ENCODE data around the gene FNTB.

The FNTB gene

DNA sequence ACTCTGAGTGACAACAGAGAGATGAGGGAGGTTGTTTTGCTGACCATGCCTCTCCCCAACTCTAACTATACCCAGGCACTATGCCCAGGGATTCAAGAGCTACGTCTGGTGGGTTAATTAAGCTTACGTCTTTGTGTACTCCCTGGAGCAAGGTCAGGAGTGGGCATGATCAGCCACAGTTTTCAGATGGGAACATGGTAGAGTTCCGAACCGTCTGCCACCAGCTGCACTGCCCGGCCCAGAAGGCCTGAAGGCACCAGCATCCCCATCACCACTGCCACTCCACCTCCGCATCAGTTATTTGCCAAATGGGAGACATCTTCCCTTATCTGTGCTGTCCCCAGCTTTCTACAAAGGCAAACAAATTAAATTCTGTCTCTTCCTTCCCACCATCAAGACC lies 33.0 kb upstream of the FNTB start:
- DNase-seq (ENCODE audit: low spot score), result no peak

- peak; percentile 42 for DNase-seq (ENCODE audit: low spot score)
Observed at GRCh38 chr14:64954491-64955240, 32.0 kb upstream of the FNTB start.

GRCh38 chr14:64955297-64955696 lies 31.4 kb upstream of the FNTB start:
- DNase-seq (ENCODE audit: low spot score), result peak; percentile 46

- DNase-seq (ENCODE audit: low spot score), result no peak
Observed at GRCh38 chr14:64956697-64957406, 29.8 kb upstream of the FNTB start.

DNA sequence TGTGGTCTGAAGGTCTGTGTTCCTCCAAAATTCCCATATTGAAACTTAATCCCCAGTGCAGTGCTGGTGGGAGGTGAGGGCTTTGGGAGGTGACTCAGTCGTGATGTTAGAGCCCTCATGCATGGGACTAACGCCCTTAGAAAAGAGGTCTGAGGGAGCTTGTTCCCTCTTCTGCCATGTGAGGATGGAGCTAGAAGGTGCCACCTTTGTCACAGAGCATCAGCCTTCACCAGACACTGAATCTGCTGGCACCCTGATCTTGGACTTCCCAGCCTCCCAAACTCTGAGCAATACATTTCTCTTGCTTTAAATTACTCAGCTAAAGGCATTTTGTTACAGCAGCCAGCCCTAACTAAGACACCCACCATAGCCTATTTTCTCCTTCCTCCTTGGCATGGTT lies 28.5 kb upstream of the FNTB start:
- no peak for DNase-seq (ENCODE audit: low spot score)

- no peak for DNase-seq (ENCODE audit: low spot score)
Observed at GRCh38 chr14:64958743-64959142, 28.0 kb upstream of the FNTB start.

DNA sequence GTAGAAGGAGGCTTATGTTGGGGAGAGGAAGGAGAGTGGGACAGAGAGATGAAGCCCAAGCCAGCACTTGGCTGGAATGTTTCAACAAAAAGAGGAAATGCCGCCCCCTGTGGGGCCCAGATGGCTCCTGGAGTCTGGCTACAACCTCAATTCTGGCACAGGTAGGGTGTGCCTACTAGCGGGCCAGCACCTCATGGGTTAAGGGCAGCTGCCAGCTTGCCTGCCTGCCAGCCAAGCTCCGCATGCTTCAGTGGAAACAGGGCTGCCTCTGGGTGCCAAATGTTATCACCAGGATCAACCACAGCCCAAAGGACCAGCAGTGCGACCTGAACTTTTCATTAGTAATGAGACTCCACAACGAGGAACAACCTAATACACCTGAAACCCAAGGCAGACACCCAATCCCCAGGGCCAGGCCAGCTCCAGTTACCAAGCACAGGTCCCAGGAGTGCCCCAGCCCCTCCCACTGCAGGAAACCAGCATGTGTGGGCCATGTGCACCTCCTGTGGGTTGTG lies 25.9 kb upstream of the FNTB start:
- no peak for DNase-seq (ENCODE audit: low spot score)

DNA sequence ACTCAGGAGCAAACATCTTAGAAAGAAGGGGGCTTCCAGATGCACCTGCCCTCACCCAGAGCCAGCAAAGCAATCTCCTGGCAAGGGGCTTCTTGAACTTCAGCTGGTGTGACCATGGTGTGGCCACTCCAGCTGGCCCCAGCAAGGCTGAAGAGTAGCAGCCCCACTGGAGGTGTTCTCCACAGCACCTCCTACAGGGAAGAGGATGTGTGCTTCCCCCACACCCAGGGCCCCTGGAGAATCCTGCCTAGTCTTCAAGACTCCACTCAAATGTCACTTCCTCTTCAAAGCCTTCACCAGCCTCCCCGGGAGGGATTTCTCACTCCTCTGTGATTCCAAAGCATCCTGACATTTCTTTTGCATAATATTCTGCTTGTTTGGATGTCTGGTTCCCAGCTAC lies 23.1 kb upstream of the FNTB start:
- DNase-seq (ENCODE audit: low spot score), result no peak

DNA sequence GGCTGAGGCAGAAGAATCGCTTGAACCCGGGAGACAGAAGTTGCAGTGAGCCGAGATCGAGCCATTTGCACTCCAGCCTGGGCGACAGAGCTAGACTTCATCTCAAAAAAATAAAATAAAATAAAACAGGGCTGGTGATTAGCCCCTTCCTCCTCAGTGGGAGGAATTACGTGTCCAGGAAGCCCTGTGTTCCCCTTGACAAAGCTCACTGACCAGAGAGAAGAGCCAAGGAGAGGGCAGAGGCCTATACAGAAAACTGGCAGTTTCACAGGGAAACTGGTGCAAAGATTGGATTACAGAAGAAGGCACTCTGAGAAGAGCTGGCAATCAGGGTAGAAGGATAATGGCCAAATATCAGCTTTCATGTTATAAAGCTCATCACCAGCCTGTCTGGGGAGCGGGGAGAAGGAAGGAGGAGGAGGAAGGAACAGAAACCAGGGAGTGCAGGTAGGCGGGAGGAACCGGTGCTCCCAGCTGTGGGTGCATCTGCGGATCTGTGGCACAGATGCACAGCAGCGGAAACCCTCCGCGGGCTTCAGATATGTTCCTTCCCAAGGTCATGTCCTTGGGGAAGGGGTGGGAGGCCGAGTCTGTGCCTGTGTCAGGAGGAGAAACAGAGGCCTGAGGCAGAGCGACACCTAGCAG lies 21.2 kb upstream of the FNTB start:
- DNase-seq (ENCODE audit: low spot score), result no peak

DNA sequence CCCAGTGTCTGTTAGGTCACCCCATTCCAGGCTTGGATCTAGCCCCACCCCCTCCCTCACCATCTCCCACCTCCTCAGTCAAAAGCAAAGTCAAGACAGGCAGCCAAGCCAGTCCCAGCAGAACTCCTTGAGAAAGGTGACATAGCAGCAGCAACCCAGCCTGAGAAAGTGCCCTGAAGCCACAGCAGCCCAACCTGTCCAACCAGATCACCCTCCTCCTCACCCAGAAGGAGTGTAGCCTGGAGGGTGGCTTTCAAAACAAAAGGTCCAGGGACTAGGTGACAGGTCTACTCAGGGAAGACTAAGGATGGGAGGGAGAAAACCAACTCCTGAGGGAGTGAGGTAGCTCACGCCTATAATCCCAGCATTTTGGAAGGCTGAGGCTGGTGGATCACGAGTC lies 19.7 kb upstream of the FNTB start:
- no peak for DNase-seq (ENCODE audit: low spot score)

- DNase-seq (ENCODE audit: low spot score), result no peak
Observed at GRCh38 chr14:64968167-64968566, 18.5 kb upstream of the FNTB start.

- DNase-seq (ENCODE audit: low spot score), result no peak
Observed at GRCh38 chr14:64968651-64969050, 18.0 kb upstream of the FNTB start.

GRCh38 chr14:64970041-64970440 lies 16.7 kb upstream of the FNTB start:
- no peak for DNase-seq (ENCODE audit: low spot score)

GRCh38 chr14:64970776-64971477 lies 15.8 kb upstream of the FNTB start:
- DNase-seq (ENCODE audit: low spot score), result no peak

DNA sequence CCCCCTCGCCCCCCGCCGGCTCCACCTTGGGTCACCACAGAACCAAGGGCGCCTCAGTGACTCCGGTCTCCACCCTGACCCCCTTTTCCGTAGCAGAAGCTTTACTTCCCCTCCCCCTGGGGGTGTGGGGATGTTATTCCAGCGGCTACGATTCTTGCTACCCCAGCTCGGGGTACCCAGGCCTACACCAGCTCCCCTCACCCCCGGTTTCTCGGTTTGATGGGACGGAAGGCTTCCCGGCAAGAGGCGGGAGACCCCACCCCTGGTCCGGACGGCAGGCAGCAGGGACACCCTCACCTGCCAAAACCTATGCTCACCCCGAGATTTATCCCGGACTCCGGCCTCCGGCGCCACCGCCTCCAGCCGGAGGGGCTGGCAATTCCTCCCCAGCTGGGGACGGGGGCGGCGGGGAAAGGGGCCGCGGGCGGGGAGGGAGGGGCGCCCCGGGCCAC lies 15.2 kb upstream of the FNTB start:
- DNase-seq (ENCODE audit: low spot score), result no peak

DNA sequence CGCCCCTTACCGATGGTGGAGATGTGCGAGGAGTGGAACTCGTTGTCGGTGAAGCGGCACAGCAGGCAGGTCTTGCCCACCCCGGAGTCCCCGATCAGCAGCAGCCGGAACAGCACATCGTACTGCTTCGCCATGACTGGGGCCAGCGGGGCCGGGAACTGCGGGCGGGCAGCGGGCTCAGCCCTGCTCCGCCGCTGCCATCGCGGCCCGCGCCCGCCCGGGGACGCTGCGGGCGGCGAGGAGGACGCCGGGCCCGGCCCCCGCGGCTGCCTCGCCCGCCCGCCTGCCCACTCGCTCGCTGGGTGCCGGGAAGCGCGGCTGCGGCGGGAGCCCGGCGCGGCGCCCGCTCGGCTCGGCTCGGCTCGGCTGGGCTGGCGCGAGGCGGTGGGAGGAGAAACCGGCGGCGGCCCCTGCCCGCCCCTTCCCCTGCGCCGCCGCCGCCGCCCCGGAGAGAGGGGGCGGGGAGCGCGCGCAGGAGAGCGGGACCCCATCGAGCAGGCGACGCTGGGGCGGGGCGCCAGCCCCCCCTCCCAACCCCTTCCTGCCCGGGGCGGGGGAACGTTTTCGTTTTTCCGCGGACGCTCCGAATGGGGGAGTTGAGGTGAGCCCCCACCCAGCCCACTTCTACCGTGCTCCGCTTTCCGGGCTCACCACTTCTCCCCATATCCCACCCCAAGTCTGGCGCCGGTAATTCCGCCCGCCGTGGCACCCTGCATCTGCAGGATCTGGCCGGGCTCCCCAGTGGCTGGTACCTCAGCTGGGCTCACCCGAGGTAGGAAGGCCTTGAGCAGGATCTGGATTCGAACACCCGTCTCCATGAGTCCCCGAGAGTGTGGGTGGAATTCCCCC lies 14.5 kb upstream of the FNTB start, which contains the start of gene RAB15:
Gene RAB15 (minus strand): TSS at position 394 of the 849 bp plus-strand sequence. CDS start 260 bp downstream, at position 134.
- peak; percentile 80 for DNase-seq (ENCODE audit: low spot score)

DNA sequence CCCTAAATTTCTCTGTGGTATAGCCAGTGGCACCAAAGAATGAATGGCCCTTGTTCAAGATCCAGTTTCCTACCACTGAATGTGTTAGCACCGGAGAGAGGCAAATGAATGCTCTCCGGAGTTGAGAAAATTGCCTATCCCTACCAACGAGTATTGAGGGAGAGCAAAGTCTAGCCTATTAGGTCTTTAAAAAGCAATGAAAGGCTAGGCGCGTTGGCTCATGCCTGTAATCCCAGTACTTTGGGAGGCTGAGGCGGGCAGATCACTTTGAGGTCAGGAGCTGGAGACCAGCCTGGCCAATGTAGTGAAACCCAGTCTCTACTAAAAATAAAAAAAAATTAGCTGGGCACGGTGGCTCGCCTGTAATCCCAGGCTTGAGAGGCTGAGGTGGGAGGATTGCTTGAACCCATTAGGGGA lies 13.7 kb upstream of the FNTB start:
- DNase-seq (ENCODE audit: low spot score), result no peak

DNA sequence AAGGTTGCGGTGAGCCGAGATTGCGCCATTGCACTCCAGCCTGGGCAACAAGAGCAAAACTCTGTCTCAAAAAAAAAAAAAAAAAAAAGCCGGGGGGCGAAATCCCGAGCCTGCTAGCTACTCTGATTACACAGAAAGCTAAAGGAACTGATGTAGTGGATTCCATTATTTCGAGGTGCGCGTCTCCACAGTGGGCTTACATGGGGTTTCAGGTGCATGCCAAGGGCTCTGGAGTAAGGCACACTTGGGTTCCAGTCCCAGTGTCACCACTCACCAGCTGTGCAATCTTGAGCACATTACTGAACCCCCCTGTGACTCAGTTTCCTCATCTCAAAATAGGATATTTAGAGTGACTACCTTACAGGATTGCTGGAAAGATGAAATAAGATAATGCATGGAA lies 12.9 kb upstream of the FNTB start:
- no peak for DNase-seq (ENCODE audit: low spot score)

DNA sequence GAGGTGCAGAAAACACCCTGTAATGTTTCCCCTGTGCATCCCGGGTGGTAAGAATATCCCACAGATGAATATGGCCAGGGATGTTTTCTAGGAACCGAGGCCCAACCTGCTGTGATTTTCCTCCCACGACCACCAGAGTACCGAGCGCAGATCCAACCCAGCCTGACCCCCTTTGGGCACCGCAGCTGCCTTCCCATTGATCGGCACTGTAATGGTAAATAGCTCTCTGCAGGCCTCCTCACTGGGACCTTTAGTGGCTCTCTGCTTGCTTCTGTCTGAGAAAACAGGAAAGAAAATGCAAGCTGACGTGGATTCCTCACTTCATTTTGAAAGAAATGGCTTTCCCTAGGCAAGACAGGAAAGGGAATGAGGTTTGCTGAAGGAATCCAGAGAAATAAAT lies 12.1 kb upstream of the FNTB start:
- DNase-seq (ENCODE audit: low spot score), result no peak

- no peak for DNase-seq (ENCODE audit: low spot score)
Observed at GRCh38 chr14:64979336-64980074, 7.2 kb upstream of the FNTB start.
